HepG2 (cell line): ENCODE measurements around the gene DPH2. TPM values are rescaled to one million over a fixed set of nuclear protein-coding genes. Genes with fewer than 3 reads are reported as not detected.

Source experiments
- DBP ChIP-seq: sonication (generic); formaldehyde crosslinking; IDR thresholded peaks from 2 replicates; pipeline ENCODE4 v1.4.0; 2020; ENCODE audit warnings: missing genetic modification reagents; ENCODE audit errors: not compliant biosample characterization
- GABPB1 ChIP-seq: IDR thresholded peaks from 2 replicates; pipeline ENCODE4 v1.6.1; 2016; ENCODE audit warnings: mild to moderate bottlenecking, missing genetic modification reagents, moderate library complexity, missing compliant biosample characterization
- GLI4 ChIP-seq: sonication (generic); formaldehyde crosslinking; IDR thresholded peaks from 2 replicates; pipeline ENCODE4 v1.5.1; 2020; ENCODE audit warnings: missing genetic modification reagents, mild to moderate bottlenecking, moderate library complexity, borderline replicate concordance
- KAT7 ChIP-seq: IDR thresholded peaks from 2 replicates; pipeline ENCODE4 v1.6.1; 2018; ENCODE audit warnings: borderline replicate concordance, missing compliant biosample characterization
- KAT8 ChIP-seq: IDR thresholded peaks from 2 replicates; pipeline ENCODE4 v1.6.1; 2016; ENCODE audit warnings: missing genetic modification reagents, missing compliant biosample characterization
- KDM2A ChIP-seq: sonication (generic); formaldehyde crosslinking; IDR thresholded peaks from 2 replicates; pipeline ENCODE4 v1.4.0; 2020; ENCODE audit warnings: low read depth, missing genetic modification reagents, borderline replicate concordance
- KDM3A ChIP-seq: IDR thresholded peaks from 2 replicates; pipeline ENCODE4 v1.6.1; 2018; ENCODE audit warnings: low read depth, missing compliant biosample characterization
- MED1 ChIP-seq: sonication (generic); formaldehyde crosslinking; IDR thresholded peaks from 2 replicates; pipeline ENCODE4 v1.4.0; 2020; ENCODE audit warnings: missing genetic modification reagents
- TBX2 ChIP-seq: sonication (generic); formaldehyde crosslinking; IDR thresholded peaks from 2 replicates; pipeline ENCODE4 v1.5.0; 2020; ENCODE audit warnings: missing genetic modification reagents, mild to moderate bottlenecking, borderline replicate concordance
- TFDP1 ChIP-seq: IDR thresholded peaks from 2 replicates; pipeline ENCODE4 v1.6.1; 2016; ENCODE audit warnings: missing compliant biosample characterization, missing genetic modification reagents, borderline replicate concordance
- ZBTB7A ChIP-seq: sonication (generic); formaldehyde crosslinking; IDR thresholded peaks from 2 replicates; pipeline ENCODE4 v1.8.0; 2022; ENCODE audit warnings: mild to moderate bottlenecking, missing genetic modification reagents
- ZNF232 ChIP-seq: sonication (generic); formaldehyde crosslinking; IDR thresholded peaks from 2 replicates; pipeline ENCODE4 v1.4.0; 2020; ENCODE audit warnings: missing genetic modification reagents, borderline replicate concordance
- ZSCAN29 ChIP-seq: sonication (generic); formaldehyde crosslinking; conservative IDR thresholded peaks from 2 replicates; pipeline ENCODE4 v1.4.0; 2020; ENCODE audit warnings: mild to moderate bottlenecking, missing genetic modification reagents
- polyA plus RNA-seq, 8 experiments: library from polyadenylated mRNA; depleted of rRNA in 3 of 8; stranded (reverse) in 7 of 8; unstranded in 1 of 8; fragments of >200 nt; fragmentation: Illumina TruSeq in 4 of 8; extraction: Trizol in 4 of 8; gene quantifications; 2 replicates each; pipeline versions ENCODE4 v1.2.1 to v1.2.3, GENCODE V29; 2011 to 2016; ENCODE audit warnings: low read depth in 4 of 8, missing spikeins in 1 of 8, mixed read lengths in 1 of 8; ENCODE audit not compliant: insufficient read depth in 1 of 8
- total RNA-seq, 5 experiments: library from RNA; depleted of rRNA; stranded (reverse); fragments of >200 nt; fragmentation: Illumina TruSeq; extraction: Trizol; gene quantifications; 2 replicates each; pipeline ENCODE4 v1.2.3, GENCODE V29; 2016; ENCODE audit warnings: low read depth in 1 of 5
- TF ChIP-seq, protein P1 (sequence below): sonication (generic); formaldehyde crosslinking; IDR thresholded peaks from 2 replicates; pipeline ENCODE4 v1.5.0; 2020; ENCODE audit warnings: missing genetic modification reagents
- TF ChIP-seq, protein P2 (sequence below): sonication (generic); formaldehyde crosslinking; IDR thresholded peaks from 2 replicates; pipeline ENCODE4 v1.4.0; 2020; ENCODE audit warnings: missing genetic modification reagents
- TF ChIP-seq, protein P3 (sequence below): sonication (generic); formaldehyde crosslinking; IDR thresholded peaks from 2 replicates; pipeline ENCODE4 v1.5.1; 2020; ENCODE audit warnings: mild to moderate bottlenecking, moderate library complexity, missing genetic modification reagents
- TF ChIP-seq, protein P4 (sequence below): sonication (generic); formaldehyde crosslinking; IDR thresholded peaks from 2 replicates; pipeline ENCODE4 v1.4.0; 2020; ENCODE audit warnings: missing genetic modification reagents

Gene DPH2
- total and polyA plus RNA-seq, 2 of the 13 experiments (the other 11 are each of a cell fraction or from before 2014, with no cell fraction given) = 32.2 to 38.3 TPM

GRCh38 chr1:43936431-43937151 lies 33.2 kb upstream of the DPH2 start (continued):
- TF ChIP-seq DBP (peak; percentile 77), TBX2 (CRISPR knock-in tag) (peak; percentile 47; the same call in 1 of the 2 replicates), GABPB1 (CRISPR knock-in tag) (peak; percentile 51; the same call in 1 of the 2 replicates), GLI4 (no peak), KDM3A (peak; percentile 18; the same call in 1 of the 2 replicates), KAT8 (0 out of 2 replicates have a peak, but pooled peaks have one; percentile 38), KAT7 (CRISPR knock-in tag) (no peak), ZBTB7A (CRISPR knock-in tag) (0 out of 2 replicates have a peak, but pooled peaks have one; percentile 34), ZSCAN29 (0 out of 2 replicates have a peak, but pooled peaks have one; percentile 62), TFDP1 (CRISPR knock-in tag) (peak; percentile 19; the same call in 1 of the 2 replicates), MED1 (peak; percentile 33; the same call in 1 of the 2 replicates), KDM2A (peak; percentile 71; the same call in 1 of the 2 replicates), ZNF232 (no peak)
- TF ChIP-seq, protein P1, sequence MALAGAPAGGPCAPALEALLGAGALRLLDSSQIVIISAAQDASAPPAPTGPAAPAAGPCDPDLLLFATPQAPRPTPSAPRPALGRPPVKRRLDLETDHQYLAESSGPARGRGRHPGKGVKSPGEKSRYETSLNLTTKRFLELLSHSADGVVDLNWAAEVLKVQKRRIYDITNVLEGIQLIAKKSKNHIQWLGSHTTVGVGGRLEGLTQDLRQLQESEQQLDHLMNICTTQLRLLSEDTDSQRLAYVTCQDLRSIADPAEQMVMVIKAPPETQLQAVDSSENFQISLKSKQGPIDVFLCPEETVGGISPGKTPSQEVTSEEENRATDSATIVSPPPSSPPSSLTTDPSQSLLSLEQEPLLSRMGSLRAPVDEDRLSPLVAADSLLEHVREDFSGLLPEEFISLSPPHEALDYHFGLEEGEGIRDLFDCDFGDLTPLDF (CRISPR knock-in tag) = peak; percentile 50; the same call in 1 of the 2 replicates
- TF ChIP-seq, protein P2, sequence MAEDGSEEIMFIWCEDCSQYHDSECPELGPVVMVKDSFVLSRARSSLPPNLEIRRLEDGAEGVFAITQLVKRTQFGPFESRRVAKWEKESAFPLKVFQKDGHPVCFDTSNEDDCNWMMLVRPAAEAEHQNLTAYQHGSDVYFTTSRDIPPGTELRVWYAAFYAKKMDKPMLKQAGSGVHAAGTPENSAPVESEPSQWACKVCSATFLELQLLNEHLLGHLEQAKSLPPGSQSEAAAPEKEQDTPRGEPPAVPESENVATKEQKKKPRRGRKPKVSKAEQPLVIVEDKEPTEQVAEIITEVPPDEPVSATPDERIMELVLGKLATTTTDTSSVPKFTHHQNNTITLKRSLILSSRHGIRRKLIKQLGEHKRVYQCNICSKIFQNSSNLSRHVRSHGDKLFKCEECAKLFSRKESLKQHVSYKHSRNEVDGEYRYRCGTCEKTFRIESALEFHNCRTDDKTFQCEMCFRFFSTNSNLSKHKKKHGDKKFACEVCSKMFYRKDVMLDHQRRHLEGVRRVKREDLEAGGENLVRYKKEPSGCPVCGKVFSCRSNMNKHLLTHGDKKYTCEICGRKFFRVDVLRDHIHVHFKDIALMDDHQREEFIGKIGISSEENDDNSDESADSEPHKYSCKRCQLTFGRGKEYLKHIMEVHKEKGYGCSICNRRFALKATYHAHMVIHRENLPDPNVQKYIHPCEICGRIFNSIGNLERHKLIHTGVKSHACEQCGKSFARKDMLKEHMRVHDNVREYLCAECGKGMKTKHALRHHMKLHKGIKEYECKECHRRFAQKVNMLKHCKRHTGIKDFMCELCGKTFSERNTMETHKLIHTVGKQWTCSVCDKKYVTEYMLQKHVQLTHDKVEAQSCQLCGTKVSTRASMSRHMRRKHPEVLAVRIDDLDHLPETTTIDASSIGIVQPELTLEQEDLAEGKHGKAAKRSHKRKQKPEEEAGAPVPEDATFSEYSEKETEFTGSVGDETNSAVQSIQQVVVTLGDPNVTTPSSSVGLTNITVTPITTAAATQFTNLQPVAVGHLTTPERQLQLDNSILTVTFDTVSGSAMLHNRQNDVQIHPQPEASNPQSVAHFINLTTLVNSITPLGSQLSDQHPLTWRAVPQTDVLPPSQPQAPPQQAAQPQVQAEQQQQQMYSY (CRISPR knock-in tag) = 0 out of 2 replicates have a peak, but pooled peaks have one; percentile 9
- TF ChIP-seq, protein P3, sequence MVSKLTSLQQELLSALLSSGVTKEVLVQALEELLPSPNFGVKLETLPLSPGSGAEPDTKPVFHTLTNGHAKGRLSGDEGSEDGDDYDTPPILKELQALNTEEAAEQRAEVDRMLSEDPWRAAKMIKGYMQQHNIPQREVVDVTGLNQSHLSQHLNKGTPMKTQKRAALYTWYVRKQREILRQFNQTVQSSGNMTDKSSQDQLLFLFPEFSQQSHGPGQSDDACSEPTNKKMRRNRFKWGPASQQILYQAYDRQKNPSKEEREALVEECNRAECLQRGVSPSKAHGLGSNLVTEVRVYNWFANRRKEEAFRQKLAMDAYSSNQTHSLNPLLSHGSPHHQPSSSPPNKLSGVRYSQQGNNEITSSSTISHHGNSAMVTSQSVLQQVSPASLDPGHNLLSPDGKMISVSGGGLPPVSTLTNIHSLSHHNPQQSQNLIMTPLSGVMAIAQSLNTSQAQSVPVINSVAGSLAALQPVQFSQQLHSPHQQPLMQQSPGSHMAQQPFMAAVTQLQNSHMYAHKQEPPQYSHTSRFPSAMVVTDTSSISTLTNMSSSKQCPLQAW = 0 out of 2 replicates have a peak, but pooled peaks have one; percentile 45
- TF ChIP-seq, protein P4, sequence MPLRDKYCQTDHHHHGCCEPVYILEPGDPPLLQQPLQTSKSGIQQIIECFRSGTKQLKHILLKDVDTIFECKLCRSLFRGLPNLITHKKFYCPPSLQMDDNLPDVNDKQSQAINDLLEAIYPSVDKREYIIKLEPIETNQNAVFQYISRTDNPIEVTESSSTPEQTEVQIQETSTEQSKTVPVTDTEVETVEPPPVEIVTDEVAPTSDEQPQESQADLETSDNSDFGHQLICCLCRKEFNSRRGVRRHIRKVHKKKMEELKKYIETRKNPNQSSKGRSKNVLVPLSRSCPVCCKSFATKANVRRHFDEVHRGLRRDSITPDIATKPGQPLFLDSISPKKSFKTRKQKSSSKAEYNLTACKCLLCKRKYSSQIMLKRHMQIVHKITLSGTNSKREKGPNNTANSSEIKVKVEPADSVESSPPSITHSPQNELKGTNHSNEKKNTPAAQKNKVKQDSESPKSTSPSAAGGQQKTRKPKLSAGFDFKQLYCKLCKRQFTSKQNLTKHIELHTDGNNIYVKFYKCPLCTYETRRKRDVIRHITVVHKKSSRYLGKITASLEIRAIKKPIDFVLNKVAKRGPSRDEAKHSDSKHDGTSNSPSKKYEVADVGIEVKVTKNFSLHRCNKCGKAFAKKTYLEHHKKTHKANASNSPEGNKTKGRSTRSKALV (CRISPR knock-in tag) = peak; percentile 98
